DMS 273 (cell line): ENCODE results near the gene ZNF682.
"Not testable (repeated sequence)": the region's sequence is repeated elsewhere in the genome, so short reads cannot be mapped to it uniquely, and the experiment has no call there.

Experiments used
- DNase-seq: peaks from one replicate; lab custom pipeline; 2025; ENCODE audit not compliant: unreplicated experiment; lab: John Stamatoyannopoulos, UW

ZNF682 gene

DNA sequence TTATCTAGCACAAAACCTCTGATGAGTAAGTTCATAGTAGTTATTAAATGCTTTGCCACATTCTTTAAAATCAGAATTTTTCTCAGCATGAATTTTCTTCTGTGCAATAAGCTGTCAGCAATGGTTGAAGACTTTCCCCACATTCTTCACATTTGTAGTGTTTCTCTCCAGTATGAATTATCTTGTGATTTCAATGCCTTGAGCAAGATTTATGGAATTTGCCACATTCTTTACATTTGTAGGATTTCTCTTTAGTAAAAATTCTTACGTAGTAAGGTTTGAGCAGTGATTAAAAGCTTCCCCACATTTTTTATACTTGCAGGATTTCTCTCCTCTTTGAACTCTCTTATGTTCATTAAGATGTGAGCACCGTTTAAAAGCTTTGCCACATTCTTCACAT is 33.6 kb downstream of the ZNF682 start:
- no peak for DNase-seq

DNA sequence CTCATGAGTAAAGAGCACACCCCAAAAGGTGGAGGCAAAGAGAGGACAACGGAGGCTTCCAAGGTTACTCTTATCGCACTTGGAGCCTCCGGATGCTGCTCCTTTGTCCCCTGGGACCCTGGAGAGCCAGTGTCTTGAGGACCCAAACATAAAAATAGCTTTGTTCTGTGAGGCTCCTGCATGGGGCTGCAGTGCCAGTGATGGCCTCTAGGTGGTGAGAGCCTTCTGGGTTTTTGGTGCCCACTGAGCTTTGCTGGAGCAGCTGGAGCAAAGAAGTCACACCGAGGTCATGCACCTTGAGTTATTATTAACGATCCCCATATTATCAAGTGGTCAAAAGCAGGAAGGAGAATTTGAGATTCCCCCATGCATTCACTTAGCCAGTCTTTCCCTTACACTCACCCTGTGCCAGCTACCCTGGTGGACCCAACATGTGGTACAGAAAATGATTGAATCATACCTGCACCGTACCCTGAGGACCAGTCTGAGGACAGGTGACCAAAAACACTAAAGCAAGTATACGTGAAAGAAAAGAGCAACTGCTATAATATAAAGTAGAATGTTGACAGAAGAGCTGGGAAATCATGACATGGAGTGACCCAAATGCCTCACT is 41.5 kb downstream of the ZNF682 start:
- peak; percentile 51 for DNase-seq

DNA sequence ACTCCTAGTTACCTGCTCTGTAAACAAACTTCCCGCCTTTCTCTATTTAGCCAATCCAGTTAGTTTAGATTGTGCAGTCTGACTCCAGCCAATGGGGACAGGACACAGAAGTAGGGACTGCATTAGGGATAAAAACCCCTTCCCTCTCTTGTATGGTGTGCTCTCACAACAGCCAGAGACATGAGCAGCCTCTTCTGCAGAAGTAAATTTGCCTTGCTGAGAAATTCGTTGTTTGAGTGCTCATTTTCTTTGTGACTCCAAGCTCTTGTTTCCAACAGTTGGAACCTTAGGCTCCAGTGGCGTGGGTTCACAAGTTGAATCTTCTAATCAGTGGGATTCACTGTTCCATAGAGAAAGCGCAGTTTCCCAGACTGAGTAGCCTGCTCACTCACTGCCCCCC is 72.4 kb downstream of the ZNF682 start:
- DNase-seq, result peak; percentile 3

DNA sequence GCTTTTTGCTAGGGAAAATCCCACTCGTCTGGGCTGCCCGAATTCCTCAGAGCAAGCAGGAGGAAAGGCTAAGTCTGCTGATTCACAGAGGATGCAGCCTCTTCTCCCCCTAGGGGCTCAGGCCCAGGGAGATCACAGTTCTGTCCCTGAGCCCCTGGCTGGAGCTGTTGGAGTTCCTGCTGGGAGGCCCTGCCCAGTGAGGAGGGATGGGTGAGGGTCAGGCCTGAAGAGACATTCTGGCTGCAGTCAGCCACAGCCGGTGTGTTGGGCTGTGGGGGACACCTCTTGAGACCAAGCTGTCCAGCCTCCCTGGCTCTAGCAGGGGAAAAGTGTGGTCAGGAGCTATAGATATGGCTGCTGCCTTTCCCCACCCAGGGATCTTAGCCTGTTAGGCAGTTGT is 73.2 kb downstream of the ZNF682 start:
- not testable (repeated sequence) for DNase-seq

DNA sequence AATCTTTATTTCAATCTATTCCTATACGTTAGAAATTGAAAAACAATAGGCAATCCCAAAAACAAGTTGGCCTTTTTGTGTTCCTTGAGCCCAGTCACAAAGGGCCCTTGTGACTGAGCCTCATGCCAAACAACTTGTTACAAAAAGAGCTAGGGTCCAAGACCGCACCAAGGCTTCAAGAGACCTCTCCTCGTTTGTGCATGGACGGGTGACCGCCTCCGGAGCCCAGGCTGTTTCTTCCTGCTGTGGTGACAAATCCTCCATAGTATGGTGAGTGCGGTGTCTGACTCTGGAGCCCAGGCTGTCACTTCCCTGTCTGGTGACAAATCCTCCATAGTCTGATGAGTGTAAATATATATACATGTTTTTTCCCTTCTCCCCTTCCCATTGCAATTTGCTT is 74.9 kb downstream of the ZNF682 start:
- DNase-seq, result no peak

DNA sequence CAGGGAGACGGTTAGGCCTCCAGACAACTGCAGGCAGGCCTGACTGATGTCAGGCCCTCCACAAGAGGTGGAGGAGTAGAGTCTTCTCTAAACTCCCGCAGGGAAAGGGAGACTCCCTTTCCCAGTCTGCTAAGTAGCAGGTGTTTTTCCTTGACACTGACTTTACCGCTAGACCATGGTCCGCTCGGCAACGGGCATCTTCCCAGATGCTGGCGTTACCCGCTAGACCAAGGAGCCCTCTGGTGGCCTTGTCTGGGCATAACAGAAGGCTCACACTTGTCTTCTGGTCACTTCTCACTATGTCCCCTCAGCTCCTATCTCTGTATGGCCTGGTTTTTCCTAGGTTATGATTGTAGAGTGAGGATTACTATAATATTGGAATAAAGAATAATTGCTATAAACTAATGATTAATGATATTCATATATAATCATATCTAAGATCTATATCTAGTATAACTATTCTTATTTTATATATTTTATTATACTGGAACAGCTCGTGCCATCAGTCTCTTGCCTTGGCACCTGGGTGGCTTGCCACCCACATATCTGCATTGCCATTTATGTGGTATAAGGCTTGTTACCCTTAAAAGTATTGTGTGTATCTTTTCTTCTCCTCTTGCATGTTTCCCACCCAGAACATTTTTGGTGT is 80.0 kb downstream of the ZNF682 start:
- DNase-seq, result peak; percentile 84

DNA sequence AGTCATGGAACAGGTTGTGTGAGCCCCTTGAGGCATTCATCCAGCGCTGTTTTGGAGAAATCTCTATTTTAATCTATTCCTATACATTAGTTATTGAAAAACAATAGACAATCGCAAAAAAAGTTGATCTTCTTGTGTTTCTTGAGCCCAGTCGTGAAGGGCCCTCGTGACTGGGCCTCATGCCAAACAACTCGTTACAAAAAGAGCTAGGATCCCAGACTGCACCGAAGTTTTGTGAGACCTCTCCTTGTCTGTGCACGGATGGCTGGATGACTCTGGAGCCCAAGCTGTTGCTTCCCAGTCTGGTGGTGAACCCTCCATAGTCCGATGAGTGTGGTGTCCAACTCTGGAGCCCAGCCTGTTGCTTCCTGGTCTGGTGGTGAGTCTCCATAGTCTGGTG is 81.5 kb downstream of the ZNF682 start:
- DNase-seq, result not testable (repeated sequence)

DNA sequence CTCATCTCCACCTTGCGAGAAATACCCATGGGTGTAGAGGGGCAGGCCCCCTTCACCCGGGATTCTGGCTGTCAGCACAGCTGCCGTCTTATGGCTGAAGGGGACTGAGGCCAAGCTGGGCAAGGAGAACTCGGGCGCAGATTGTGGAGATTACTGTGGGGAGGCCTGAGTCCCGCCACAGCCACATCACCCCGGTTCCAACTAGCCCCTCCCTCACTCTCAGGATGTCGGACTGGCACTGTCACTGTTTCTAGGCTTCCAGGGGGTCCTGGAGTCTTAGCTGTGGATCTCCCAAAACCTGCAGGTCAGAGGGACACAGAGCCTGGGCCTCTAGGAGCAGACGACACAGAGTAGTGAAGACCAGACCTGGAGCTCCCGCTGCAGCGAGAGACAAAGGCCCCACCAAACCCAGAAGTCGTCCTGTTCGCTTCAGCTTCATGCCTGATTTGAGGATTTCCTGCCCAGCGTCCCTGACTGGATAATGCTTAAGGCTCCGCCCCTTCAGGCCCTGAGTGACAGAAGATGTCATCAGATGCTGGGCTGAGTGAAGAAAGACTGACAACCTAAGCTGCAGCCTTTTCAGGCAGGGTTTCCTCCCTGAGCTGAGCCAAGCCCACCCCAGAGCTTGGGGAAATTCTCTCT is 82.8 kb downstream of the ZNF682 start:
- no peak for DNase-seq

DNA sequence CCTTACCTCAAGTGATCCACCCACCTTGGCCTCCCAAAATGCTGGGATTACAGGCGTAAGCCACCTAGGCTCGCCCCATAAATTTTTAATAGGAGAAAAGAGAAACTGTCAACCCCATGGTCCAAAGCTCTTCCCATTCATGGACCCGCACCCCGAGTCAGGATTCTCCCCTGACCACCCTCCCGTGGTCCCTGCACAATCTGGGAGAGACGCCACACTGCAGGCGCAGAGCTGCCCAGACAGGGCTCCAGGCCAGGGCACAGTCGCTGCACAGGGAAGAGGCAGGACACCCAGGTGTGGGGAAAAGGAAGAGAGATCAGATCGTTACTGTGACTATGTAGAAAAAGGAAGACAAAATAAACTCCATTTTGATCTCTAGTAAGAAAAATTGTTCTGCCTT is 84.1 kb downstream of the ZNF682 start:
- no peak for DNase-seq
